ENCODE measurements around the gene KIRREL3.

GRCh38 chr11:126585774-126586491, 414.6 kb downstream of the KIRREL3 start:
- TF ChIP-seq CTCF (IDR thresholded peaks at IDR 0.05) (no peak), POLR2AphosphoS5 (IDR thresholded peaks at IDR 0.05) (no peak)
